ENCODE measurements around the gene FGF21. TPM values are rescaled to one million over a fixed set of nuclear protein-coding genes. Genes with fewer than 3 reads are reported as not detected.

FGF21 gene
- total RNA-seq, 2 donors from 2014 or later: not detected

DNA sequence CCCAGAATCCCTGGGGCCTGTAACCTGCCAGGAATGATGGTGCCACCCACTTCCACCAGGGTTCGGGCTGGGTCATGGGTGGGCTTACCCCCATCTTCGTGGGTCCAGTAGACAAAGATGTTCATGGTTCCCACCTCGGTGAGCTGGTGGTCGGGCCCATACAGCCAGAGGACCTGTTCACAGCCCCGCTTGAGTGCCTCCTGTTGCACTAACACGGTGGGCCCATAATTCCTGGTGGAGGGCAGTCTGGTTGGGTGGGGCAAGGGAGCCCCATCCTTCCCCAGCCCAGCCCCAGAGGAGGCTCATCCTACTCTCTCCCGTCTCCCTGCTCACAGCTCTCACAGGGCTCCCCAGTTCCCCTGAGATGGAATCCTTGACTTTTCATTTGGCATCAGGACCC is 41.8 kb downstream of the FGF21 start:
- 86% methylated on average over 7 of the region's 7 CpGs for WGBS
- H3K9me3 ChIP-seq: no peaks in the 10 kb centered on the region
- no peak overlapping the region for H3K27ac ChIP-seq
- intact Hi-C loops (cut with DNase I): loop anchor here (5.0 kb wide), 1 partner anchor 175 kb away; no protein-coding TSS in a partner anchor
- no peaks in the 10 kb centered on the region for H3K27me3 ChIP-seq (replicated peaks; ENCODE audit: insufficient read depth)
- no peak overlapping the region for H3K4me3 ChIP-seq
- no peaks in the 10 kb centered on the region for H3K4me1 ChIP-seq (replicated peaks)
- DNase-seq (ENCODE audit: low spot score): no peak
- TF ChIP-seq CTCF (IDR thresholded peaks at IDR 0.05) (no peak), POLR2A (IDR thresholded peaks at IDR 0.05) (no peak), POLR2AphosphoS5 (IDR thresholded peaks at IDR 0.05) (no peak)
- no peaks in the 10 kb centered on the region for H3K36me3 ChIP-seq

- no peaks in the 10 kb centered on the region for H3K9me3 ChIP-seq
- H3K4me3 ChIP-seq: no peak overlapping the region
- H3K27me3 ChIP-seq (replicated peaks; ENCODE audit: insufficient read depth): no peaks in the 10 kb centered on the region
- DNase-seq (ENCODE audit: low spot score): no peak
- WGBS: 38% methylated on average over 6 of the region's 6 CpGs
- no peaks in the 10 kb centered on the region for H3K4me1 ChIP-seq (replicated peaks)
- intact Hi-C loops (cut with DNase I): loop anchor here (5.0 kb wide), 1 partner anchor 173 kb away; no protein-coding TSS in a partner anchor
- TF ChIP-seq POLR2A (IDR thresholded peaks at IDR 0.05): no peak
- no peaks in the 10 kb centered on the region for H3K36me3 ChIP-seq
- peak overlapping the region in 1 of 2 donors; percentile 2 for H3K27ac ChIP-seq
Measured at GRCh38 chr19:48798937-48799336, 43.6 kb downstream of the FGF21 start.

- Histone ChIP-seq H3K36me3 (no peaks in the 10 kb centered on the region), H3K4me1 (replicated peaks) (no peaks in the 10 kb centered on the region), H3K27ac (peak overlapping the region in 1 of 2 donors; percentile 2), H3K4me3 (no peak overlapping the region), H3K27me3 (replicated peaks; ENCODE audit: insufficient read depth) (no peaks in the 10 kb centered on the region), H3K9me3 (no peaks in the 10 kb centered on the region)
- intact Hi-C loops (cut with DNase I): loop anchor here (5.0 kb wide), 1 partner anchor 173 kb away; no protein-coding TSS in a partner anchor
- DNase-seq (ENCODE audit: low spot score): no peak
- WGBS: 85% methylated on average over 41 of the region's 44 CpGs
- TF ChIP-seq POLR2AphosphoS5 (IDR thresholded peaks at IDR 0.05) (no peak), POLR2A (IDR thresholded peaks at IDR 0.05) (no peak), CTCF (IDR thresholded peaks at IDR 0.05) (no peak)
Measured at GRCh38 chr19:48799358-48800300, 44.3 kb downstream of the FGF21 start.

- DNase-seq (ENCODE audit: low spot score): no peak
- 94% methylated on average over 2 of the region's 2 CpGs for WGBS
- H3K27me3 ChIP-seq (replicated peaks; ENCODE audit: insufficient read depth): no peaks in the 10 kb centered on the region
- TF ChIP-seq POLR2AphosphoS5 (IDR thresholded peaks at IDR 0.05): no peak
- no peak for TF ChIP-seq POLR2A (IDR thresholded peaks at IDR 0.05)
- no peak for TF ChIP-seq CTCF (IDR thresholded peaks at IDR 0.05)
- no peak overlapping the region for H3K4me3 ChIP-seq
- H3K4me1 ChIP-seq (replicated peaks): no peaks in the 10 kb centered on the region
- no peaks in the 10 kb centered on the region for H3K36me3 ChIP-seq
- intact Hi-C loops (cut with DNase I): no loop called here
- no peak overlapping the region for H3K27ac ChIP-seq
- no peaks in the 10 kb centered on the region for H3K9me3 ChIP-seq
Measured at GRCh38 chr19:48802623-48803022, 47.3 kb downstream of the FGF21 start.

- Histone ChIP-seq H3K4me1 (replicated peaks) (no peaks in the 10 kb centered on the region), H3K27me3 (replicated peaks; ENCODE audit: insufficient read depth) (no peaks in the 10 kb centered on the region), H3K4me3 (no peak overlapping the region), H3K36me3 (no peaks in the 10 kb centered on the region), H3K27ac (no peak overlapping the region), H3K9me3 (no peaks in the 10 kb centered on the region)
- 70% methylated on average over 8 of the region's 8 CpGs for WGBS
- no peak for DNase-seq (ENCODE audit: low spot score)
- intact Hi-C loops (cut with DNase I): no loop called here
- TF ChIP-seq POLR2AphosphoS5 (IDR thresholded peaks at IDR 0.05): no peak
- TF ChIP-seq CTCF (IDR thresholded peaks at IDR 0.05): no peak
- TF ChIP-seq POLR2A (IDR thresholded peaks at IDR 0.05): no peak
Measured at GRCh38 chr19:48804496-48804895, 49.2 kb downstream of the FGF21 start.
